NCI-H2227 treated with DMSO at 0.1 percent for 48 hours (cell line): ENCODE results near the gene ENO3.

Source experiments
- DNase-seq: peaks from one replicate; lab custom pipeline; 2025; lab: John Stamatoyannopoulos, UW

ENO3 gene

GRCh38 chr17:4950075-4950745 is 709 bp upstream of the ENO3 start:
- DNase-seq, result no peak

GRCh38 chr17:4951486-4951885 is 567 bp downstream of the ENO3 start:
- DNase-seq, result no peak

GRCh38 chr17:4953451-4953961 is 2.6 kb downstream of the ENO3 start:
- no peak for DNase-seq

- DNase-seq, result no peak
These were observed 4.2 kb downstream of the ENO3 start for GRCh38 chr17:4955091-4955490.

- DNase-seq, result no peak
These were observed 5.7 kb downstream of the ENO3 start for GRCh38 chr17:4956493-4957061.

GRCh38 chr17:4958102-4958501 is 7.2 kb downstream of the ENO3 start:
- no peak for DNase-seq

- no peak for DNase-seq
These were observed 8.5 kb downstream of the ENO3 start for GRCh38 chr17:4959261-4959965.

- no peak for DNase-seq
These were observed 9.5 kb downstream of the ENO3 start for GRCh38 chr17:4960279-4960922.

- no peak for DNase-seq
These were observed 14.5 kb downstream of the ENO3 start for GRCh38 chr17:4965311-4965986.

GRCh38 chr17:4966844-4967538 is 16.1 kb downstream of the ENO3 start:
- DNase-seq, result peak; percentile 96

GRCh38 chr17:4967539-4968485 is 16.9 kb downstream of the ENO3 start, which contains the start of gene SPAG7:
SPAG7 (minus strand) TSS chr17:4967817; CDS start chr17:4967804, 13 bp downstream.
- peak; percentile 92 for DNase-seq

GRCh38 chr17:4968486-4969046 is 17.6 kb downstream of the ENO3 start:
- DNase-seq, result no peak

- no peak for DNase-seq
These were observed 18.2 kb downstream of the ENO3 start for GRCh38 chr17:4969047-4969550.

- no peak for DNase-seq
These were observed 18.7 kb downstream of the ENO3 start for GRCh38 chr17:4969551-4970173.

- no peak for DNase-seq
These were observed 19.4 kb downstream of the ENO3 start for GRCh38 chr17:4970273-4970672.

- no peak for DNase-seq
These were observed 20.9 kb downstream of the ENO3 start for GRCh38 chr17:4971826-4972225.

- no peak for DNase-seq
These were observed 21.4 kb downstream of the ENO3 start for GRCh38 chr17:4972322-4972721.

GRCh38 chr17:4972752-4973151 is 21.8 kb downstream of the ENO3 start:
- no peak for DNase-seq
